Naive B cell (primary cell): Measurements from ENCODE around the gene CACNA1C. TPM values are rescaled to one million over a fixed set of nuclear protein-coding genes. Genes with fewer than 3 reads are reported as not detected.
A peak's percentile ranks its signal among the peaks of the same experiment; 100 is the strongest.
"Not testable (repeated sequence)": the region's sequence is repeated elsewhere in the genome, so short reads cannot be mapped to it uniquely, and the experiment has no call there.

ENCODE experiments used
- ATAC-seq, 2 donors: fragments of 150-1000 bp; cut with Tn5 transposase; 2 replicates each; pipeline ENCODE4 v1.10.0; 2021; ENCODE audit warnings: low read depth in 2 of 2, mild to moderate bottlenecking in 2 of 2, moderate library complexity in 2 of 2
- DNase-seq: peaks from one replicate; pipeline ENCODE4 v3.0.0; 2022
- H3K27ac Mint-ChIP-seq, 6 donors: one replicate each; pipeline ENCODE4 v1.8.0; 2020 to 2022; ENCODE audit warnings: mild to moderate bottlenecking in 6 of 6, mixed read lengths in 6 of 6, moderate library complexity in 5 of 6, inconsistent platforms in 2 of 6
- H3K27me3 Mint-ChIP-seq, 3 donors: one replicate each; pipeline ENCODE4 v1.8.0; 2021 to 2022; ENCODE audit warnings: mixed read lengths in 3 of 3, mild to moderate bottlenecking in 1 of 3
- H3K36me3 Mint-ChIP-seq, 2 donors: one replicate each; pipeline ENCODE4 v1.8.0; 2020 to 2022; ENCODE audit warnings: mixed read lengths in 2 of 2, inconsistent platforms in 1 of 2, mild to moderate bottlenecking in 1 of 2
- H3K4me1 Mint-ChIP-seq, 3 donors: one replicate each; pipeline ENCODE4 v1.8.0; 2020 to 2022; ENCODE audit warnings: mixed read lengths in 3 of 3, inconsistent platforms in 1 of 3, mild to moderate bottlenecking in 1 of 3, moderate library complexity in 1 of 3
- H3K4me3 Mint-ChIP-seq, 8 donors: one replicate each; pipeline ENCODE4 v1.8.0; 2020 to 2022; ENCODE audit warnings: mild to moderate bottlenecking in 8 of 8, mixed read lengths in 8 of 8, moderate library complexity in 8 of 8, inconsistent platforms in 2 of 8
- H3K9me3 Mint-ChIP-seq, 7 donors: one replicate each; pipeline ENCODE4 v1.8.0; 2020 to 2022; ENCODE audit warnings: mixed read lengths in 7 of 7, mild to moderate bottlenecking in 5 of 7, inconsistent platforms in 2 of 7, moderate library complexity in 1 of 7
- polyA plus RNA-seq, 6 donors: library from polyadenylated mRNA; unstranded; fragments of 300-500 nt; fragmentation: Illumina TruSeq; gene quantifications; one replicate each; pipeline ENCODE4 v1.2.3, GENCODE V29; 2021; ENCODE audit warnings: low read depth in 6 of 6

Gene CACNA1C
- polyA plus RNA-seq, 6 donors from 2014 or later = 0.03 to 0.09 (median 0.06) TPM; not detected in 1

GRCh38 chr12:2255731-2256130 lies 202.9 kb downstream of the CACNA1C start:
- H3K4me1 Mint-ChIP-seq, H3K27me3 Mint-ChIP-seq, H3K4me3 Mint-ChIP-seq, ATAC-seq, H3K36me3 Mint-ChIP-seq, DNase-seq, H3K9me3 Mint-ChIP-seq: not testable (repeated sequence)
- H3K27ac Mint-ChIP-seq = peak overlapping the region in 2 of 6 donors; percentile 9 to 79

GRCh38 chr12:2256453-2256852 lies 203.7 kb downstream of the CACNA1C start:
- H3K27ac Mint-ChIP-seq = no peak overlapping the region
- H3K27me3 Mint-ChIP-seq = peaks cover 0 to 4% (median 0%) of the 10 kb centered on the region in 3 donors
- peaks cover 2 to 5% (median 3%) of the 10 kb centered on the region in 3 donors for H3K4me1 Mint-ChIP-seq
- no peak for ATAC-seq
- peaks cover 0 to 6% (median 2%) of the 10 kb centered on the region in 7 donors for H3K9me3 Mint-ChIP-seq
- no peak for DNase-seq
- no peak overlapping the region for H3K4me3 Mint-ChIP-seq
- H3K36me3 Mint-ChIP-seq = no peaks in the 10 kb centered on the region

- Mint-ChIP-seq H3K27ac (no peak overlapping the region), H3K4me1 (peaks cover 2 to 5% (median 3%) of the 10 kb centered on the region in 3 donors), H3K27me3 (peaks cover 0 to 4% (median 0%) of the 10 kb centered on the region in 3 donors), H3K9me3 (peaks cover 0 to 6% (median 2%) of the 10 kb centered on the region in 7 donors), H3K36me3 (no peaks in the 10 kb centered on the region), H3K4me3 (no peak overlapping the region)
- ATAC-seq (no peak), DNase-seq (no peak)
Measured at GRCh38 chr12:2256915-2257314, 204.1 kb downstream of the CACNA1C start.

- DNase-seq (no peak), ATAC-seq (no peak)
- Mint-ChIP-seq H3K36me3 (no peaks in the 10 kb centered on the region), H3K4me1 (peaks cover 2 to 5% (median 3%) of the 10 kb centered on the region in 3 donors), H3K9me3 (peaks cover 0 to 6% (median 2%) of the 10 kb centered on the region in 7 donors), H3K27ac (no peak overlapping the region), H3K27me3 (no peaks in the 10 kb centered on the region), H3K4me3 (no peak overlapping the region)
Measured at GRCh38 chr12:2258025-2258424, 205.2 kb downstream of the CACNA1C start.

GRCh38 chr12:2259369-2259768 lies 206.6 kb downstream of the CACNA1C start:
- Mint-ChIP-seq H3K4me1 (peaks cover 0 to 3% (median 0%) of the 10 kb centered on the region in 3 donors), H3K36me3 (no peaks in the 10 kb centered on the region), H3K9me3 (peaks cover 0 to 6% (median 2%) of the 10 kb centered on the region in 7 donors), H3K4me3 (no peak overlapping the region), H3K27me3 (no peaks in the 10 kb centered on the region), H3K27ac (peak overlapping the region in 1 of 6 donors; percentile 28)
- DNase-seq (no peak), ATAC-seq (no peak)

- Mint-ChIP-seq H3K27me3 (no peaks in the 10 kb centered on the region), H3K4me3 (no peak overlapping the region), H3K36me3 (no peaks in the 10 kb centered on the region), H3K9me3 (peaks cover 0 to 6% (median 0%) of the 10 kb centered on the region in 7 donors), H3K4me1 (peaks cover 0 to 3% (median 0%) of the 10 kb centered on the region in 3 donors), H3K27ac (no peak overlapping the region)
- ATAC-seq (no peak), DNase-seq (no peak)
Measured at GRCh38 chr12:2260441-2260840, 207.7 kb downstream of the CACNA1C start.

- Mint-ChIP-seq H3K9me3 (no peaks in the 10 kb centered on the region), H3K4me3 (no peak overlapping the region), H3K27ac (no peak overlapping the region), H3K27me3 (no peaks in the 10 kb centered on the region), H3K36me3 (no peaks in the 10 kb centered on the region), H3K4me1 (peaks cover 0 to 3% (median 0%) of the 10 kb centered on the region in 3 donors)
- ATAC-seq = no peak
- no peak for DNase-seq
Measured at GRCh38 chr12:2261708-2262107, 208.9 kb downstream of the CACNA1C start.

GRCh38 chr12:2262449-2262848 lies 209.7 kb downstream of the CACNA1C start:
- Mint-ChIP-seq H3K27ac (no peak overlapping the region), H3K27me3 (no peaks in the 10 kb centered on the region), H3K4me1 (peaks cover 0 to 3% (median 0%) of the 10 kb centered on the region in 3 donors), H3K9me3 (no peaks in the 10 kb centered on the region), H3K36me3 (no peaks in the 10 kb centered on the region), H3K4me3 (no peak overlapping the region)
- DNase-seq = no peak
- no peak for ATAC-seq

GRCh38 chr12:2263901-2264300 lies 211.1 kb downstream of the CACNA1C start:
- DNase-seq = no peak
- H3K27ac Mint-ChIP-seq = no peak overlapping the region
- H3K9me3 Mint-ChIP-seq = no peaks in the 10 kb centered on the region
- peaks cover 0 to 3% (median 0%) of the 10 kb centered on the region in 3 donors for H3K4me1 Mint-ChIP-seq
- H3K27me3 Mint-ChIP-seq = no peaks in the 10 kb centered on the region
- no peak for ATAC-seq
- H3K4me3 Mint-ChIP-seq = no peak overlapping the region
- no peaks in the 10 kb centered on the region for H3K36me3 Mint-ChIP-seq

- H3K36me3 Mint-ChIP-seq = no peaks in the 10 kb centered on the region
- H3K27ac Mint-ChIP-seq = peak overlapping the region in 1 of 6 donors; percentile 16
Measured at GRCh38 chr12:2264651-2265232, 212.0 kb downstream of the CACNA1C start.

GRCh38 chr12:2265461-2266167 lies 212.8 kb downstream of the CACNA1C start:
- no peaks in the 10 kb centered on the region for H3K36me3 Mint-ChIP-seq
- no peaks in the 10 kb centered on the region for H3K27me3 Mint-ChIP-seq
- no peak for DNase-seq
- no peak for ATAC-seq
- no peaks in the 10 kb centered on the region for H3K9me3 Mint-ChIP-seq
- H3K27ac Mint-ChIP-seq = peak overlapping the region in 1 of 6 donors; percentile 36
- H3K4me1 Mint-ChIP-seq = no peaks in the 10 kb centered on the region
- no peak overlapping the region for H3K4me3 Mint-ChIP-seq

More at GRCh38 chr12:2264651-2265232, 212.0 kb downstream of the CACNA1C start:
- no peak overlapping the region for H3K4me3 Mint-ChIP-seq
- no peaks in the 10 kb centered on the region for H3K4me1 Mint-ChIP-seq
- H3K9me3 Mint-ChIP-seq = no peaks in the 10 kb centered on the region
- DNase-seq (no peak), ATAC-seq (no peak)
- H3K27me3 Mint-ChIP-seq = no peaks in the 10 kb centered on the region

GRCh38 chr12:2266666-2267620 lies 214.2 kb downstream of the CACNA1C start:
- Mint-ChIP-seq H3K9me3 (no peaks in the 10 kb centered on the region), H3K4me1 (no peaks in the 10 kb centered on the region), H3K36me3 (no peaks in the 10 kb centered on the region), H3K27me3 (no peaks in the 10 kb centered on the region), H3K27ac (no peak overlapping the region), H3K4me3 (peak overlapping the region in 1 of 8 donors; percentile 44)
- DNase-seq = no peak
- ATAC-seq = no peak

- no peaks in the 10 kb centered on the region for H3K9me3 Mint-ChIP-seq
- no peaks in the 10 kb centered on the region for H3K36me3 Mint-ChIP-seq
- H3K27me3 Mint-ChIP-seq = no peaks in the 10 kb centered on the region
- ATAC-seq = no peak
- H3K27ac Mint-ChIP-seq = no peak overlapping the region
- H3K4me1 Mint-ChIP-seq = no peaks in the 10 kb centered on the region
- no peak overlapping the region for H3K4me3 Mint-ChIP-seq
- no peak for DNase-seq
Measured at GRCh38 chr12:2267703-2268470, 215.1 kb downstream of the CACNA1C start.
